CD4-positive, CD25-positive, alpha-beta regulatory T cell (primary cell): Measurements from ENCODE around the gene MYCL. TPM values are rescaled to one million over a fixed set of nuclear protein-coding genes. Genes with fewer than 3 reads are reported as not detected.

ENCODE experiments used
- ATAC-seq, 2 donors: fragments of 150-1000 bp; cut with Tn5 transposase; one replicate each; pipeline ENCODE4 v1.10.0; 2021; ENCODE audit warnings: low read depth in 2 of 2, moderate number of reproducible peaks in 2 of 2, moderate library complexity in 1 of 2
- DNase-seq, 3 donors: peaks; one replicate each; pipeline versions ENCODE4 v3.0.0 to v3.0.0-alpha.2; 2012 to 2022; ENCODE audit warnings: mixed read lengths in 1 of 3
- H3K27ac ChIP-seq: one replicate; pipeline ENCODE4 v1.7.0; 2013; ENCODE audit warnings: mild to moderate bottlenecking, low read length; ENCODE audit not compliant: insufficient read depth, poor library complexity, severe bottlenecking
- H3K27me3 ChIP-seq: one replicate; pipeline ENCODE4 v1.7.0; 2013; ENCODE audit warnings: low read length; ENCODE audit not compliant: control insufficient read depth, insufficient read depth
- H3K36me3 ChIP-seq: one replicate; pipeline ENCODE4 v1.7.0; 2013; ENCODE audit warnings: mild to moderate bottlenecking, low read length, moderate library complexity; ENCODE audit not compliant: control insufficient read depth, insufficient read depth
- H3K4me1 ChIP-seq: 2 replicates; pipeline ENCODE4 v1.7.0; 2013; ENCODE audit warnings: mild to moderate bottlenecking, low read length; ENCODE audit not compliant: insufficient read depth, control insufficient read depth, poor library complexity, severe bottlenecking
- H3K4me3 ChIP-seq: one replicate; pipeline ENCODE4 v1.7.0; 2013; ENCODE audit warnings: low read depth, mild to moderate bottlenecking, low read length, moderate library complexity
- H3K9me3 ChIP-seq, 2 experiments: 1 replicate in 1 of 2; 2 replicates in 1 of 2; pipeline ENCODE4 v1.7.0; 2013; ENCODE audit warnings: low read length in 2 of 2, mild to moderate bottlenecking in 1 of 2, moderate library complexity in 1 of 2; ENCODE audit not compliant: control insufficient read depth in 2 of 2
- H3K27ac Mint-ChIP-seq, 3 donors: one replicate each; pipeline ENCODE4 v1.8.0; 2020 to 2022; ENCODE audit warnings: mild to moderate bottlenecking in 3 of 3, mixed read lengths in 3 of 3, moderate library complexity in 2 of 3
- H3K27me3 Mint-ChIP-seq: one replicate; pipeline ENCODE4 v1.8.0; 2022; ENCODE audit warnings: mild to moderate bottlenecking, mixed read lengths
- H3K36me3 Mint-ChIP-seq: one replicate; pipeline ENCODE4 v1.8.0; 2020; ENCODE audit warnings: mixed read lengths
- H3K4me1 Mint-ChIP-seq, 4 donors: one replicate each; pipeline ENCODE4 v1.8.0; 2020 to 2022; ENCODE audit warnings: mixed read lengths in 4 of 4, mild to moderate bottlenecking in 1 of 4
- H3K4me3 Mint-ChIP-seq, 4 donors: one replicate each; pipeline ENCODE4 v1.8.0; 2020 to 2022; ENCODE audit warnings: mild to moderate bottlenecking in 4 of 4, mixed read lengths in 4 of 4, moderate library complexity in 3 of 4
- H3K9me3 Mint-ChIP-seq, 7 donors: one replicate each; pipeline ENCODE4 v1.8.0; 2020 to 2022; ENCODE audit warnings: mixed read lengths in 7 of 7, mild to moderate bottlenecking in 3 of 7, moderate library complexity in 2 of 7
- polyA plus RNA-seq, 4 donors: library from polyadenylated mRNA; unstranded; fragments of 300-500 nt; fragmentation: Illumina TruSeq; gene quantifications; one replicate each; pipeline ENCODE4 v1.2.3, GENCODE V29; 2021
- total RNA-seq: library from RNA; stranded (reverse); gene quantifications from one replicate; pipeline ENCODE4 v1.2.3, GENCODE V29; 2022

Gene MYCL
- total and polyA plus RNA-seq, 5 donors from 2014 or later = 0.13 TPM; not detected in 4

DNA sequence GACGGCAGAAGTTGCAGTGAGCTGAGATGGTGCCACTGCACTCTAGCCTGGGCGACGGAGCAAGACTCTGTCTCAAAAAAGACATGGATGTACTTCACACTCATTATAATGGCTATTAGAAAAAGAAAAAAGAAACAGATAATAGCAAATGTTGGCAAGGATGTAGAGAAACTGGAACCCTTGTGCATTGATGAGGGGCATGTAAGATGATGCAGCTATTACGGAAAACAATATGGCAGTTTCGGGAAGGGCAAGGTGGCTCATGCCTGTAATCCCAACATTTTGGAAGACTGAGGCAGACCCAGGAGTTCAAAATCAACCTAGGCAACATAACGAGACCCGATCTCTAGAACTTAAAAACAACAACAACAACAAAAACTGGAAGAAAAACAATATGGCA lies 40.7 kb downstream of the MYCL start:
- Histone ChIP-seq H3K27ac (no peak overlapping the region), H3K4me3 (no peak overlapping the region), H3K9me3 (no peaks in the 10 kb centered on the region), H3K27me3 (no peaks in the 10 kb centered on the region), H3K36me3 (peaks cover 6% of the 10 kb centered on the region), H3K4me1 (no peaks in the 10 kb centered on the region)
- Mint-ChIP-seq H3K4me3 (no peak overlapping the region), H3K27ac (no peak overlapping the region), H3K36me3 (peaks cover 20% of the 10 kb centered on the region), H3K9me3 (peaks cover 0 to 1% (median 0%) of the 10 kb centered on the region in 7 donors), H3K4me1 (peaks cover 11 to 29% (median 16%) of the 10 kb centered on the region in 4 donors), H3K27me3 (no peaks in the 10 kb centered on the region)
- DNase-seq (no peak), ATAC-seq (no peak)

GRCh38 chr1:39859859-39860812 lies 41.6 kb downstream of the MYCL start:
- no peaks in the 10 kb centered on the region for H3K27me3 Mint-ChIP-seq

GRCh38 chr1:39858315-39858714 lies 43.4 kb downstream of the MYCL start:
- Mint-ChIP-seq H3K9me3 (peaks cover 0 to 1% (median 0%) of the 10 kb centered on the region in 7 donors), H3K36me3 (peaks cover 23% of the 10 kb centered on the region), H3K27me3 (no peaks in the 10 kb centered on the region), H3K27ac (no peak overlapping the region), H3K4me3 (no peak overlapping the region), H3K4me1 (peaks cover 9 to 19% (median 10%) of the 10 kb centered on the region in 4 donors)
- no peaks in the 10 kb centered on the region for H3K9me3 ChIP-seq
- no peaks in the 10 kb centered on the region for H3K4me1 ChIP-seq
- peaks cover 10% of the 10 kb centered on the region for H3K36me3 ChIP-seq
- no peaks in the 10 kb centered on the region for H3K27me3 ChIP-seq
- no peak overlapping the region for H3K4me3 ChIP-seq
- no peak for DNase-seq
- ATAC-seq = no peak
- no peak overlapping the region for H3K27ac ChIP-seq

More at GRCh38 chr1:39859859-39860812, 41.6 kb downstream of the MYCL start:
- ATAC-seq (no peak), DNase-seq (no peak)
- H3K9me3 ChIP-seq = no peaks in the 10 kb centered on the region
- Mint-ChIP-seq H3K4me3 (no peak overlapping the region), H3K27ac (no peak overlapping the region), H3K36me3 (peaks cover 23% of the 10 kb centered on the region), H3K9me3 (peaks cover 0 to 1% (median 0%) of the 10 kb centered on the region in 7 donors), H3K4me1 (peaks cover 13 to 29% (median 17%) of the 10 kb centered on the region in 4 donors)
- H3K27ac ChIP-seq = no peak overlapping the region
- no peaks in the 10 kb centered on the region for H3K4me1 ChIP-seq
- H3K4me3 ChIP-seq = no peak overlapping the region
- peaks cover 6% of the 10 kb centered on the region for H3K36me3 ChIP-seq
- H3K27me3 ChIP-seq = no peaks in the 10 kb centered on the region

DNA sequence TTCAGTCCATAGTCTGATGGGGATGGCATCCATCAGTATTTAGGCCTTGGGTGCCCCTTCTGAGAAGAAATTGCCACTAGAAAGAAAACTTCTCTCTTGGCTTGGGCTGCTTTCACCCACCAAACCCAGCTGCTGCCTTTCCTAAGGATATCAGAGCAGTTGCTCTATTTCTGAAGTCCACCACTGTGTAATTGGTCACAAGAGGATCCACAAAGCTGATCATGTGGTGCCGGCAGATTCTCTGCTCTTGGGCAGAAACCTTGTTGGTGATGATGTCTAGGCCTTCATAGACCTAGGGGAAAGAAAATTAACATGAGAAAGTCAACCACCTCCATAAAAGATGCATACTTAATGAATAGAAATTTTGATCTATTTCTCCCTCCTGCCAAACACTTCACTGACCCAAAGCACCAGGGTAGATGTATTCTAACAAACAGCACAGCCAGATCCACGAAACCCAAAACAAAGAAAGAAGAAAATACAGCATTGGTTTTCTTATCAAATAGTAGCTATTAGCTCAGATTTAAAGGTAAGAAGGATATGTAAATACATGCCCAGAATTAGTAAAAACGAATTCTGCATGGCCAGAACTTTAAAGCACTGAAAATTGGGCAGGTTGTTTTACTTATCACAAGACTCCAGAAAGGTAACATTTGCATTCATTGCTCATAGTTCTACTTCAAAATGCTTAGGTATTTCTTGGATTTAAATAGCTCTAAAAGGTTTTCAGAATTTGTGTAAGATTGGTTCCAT lies 44.4 kb downstream of the MYCL start:
- H3K4me1 Mint-ChIP-seq = peaks cover 9 to 19% (median 13%) of the 10 kb centered on the region in 4 donors
- Histone ChIP-seq H3K27me3 (no peaks in the 10 kb centered on the region), H3K4me3 (no peak overlapping the region), H3K27ac (no peak overlapping the region), H3K9me3 (no peaks in the 10 kb centered on the region), H3K36me3 (peaks cover 12% of the 10 kb centered on the region), H3K4me1 (no peaks in the 10 kb centered on the region)
- H3K27me3 Mint-ChIP-seq = no peaks in the 10 kb centered on the region
- no peak overlapping the region for H3K27ac Mint-ChIP-seq
- no peak for DNase-seq
- no peak for ATAC-seq
- H3K9me3 Mint-ChIP-seq = peaks cover 0 to 1% (median 0%) of the 10 kb centered on the region in 7 donors
- no peak overlapping the region for H3K4me3 Mint-ChIP-seq
- peaks cover 29% of the 10 kb centered on the region for H3K36me3 Mint-ChIP-seq

DNA sequence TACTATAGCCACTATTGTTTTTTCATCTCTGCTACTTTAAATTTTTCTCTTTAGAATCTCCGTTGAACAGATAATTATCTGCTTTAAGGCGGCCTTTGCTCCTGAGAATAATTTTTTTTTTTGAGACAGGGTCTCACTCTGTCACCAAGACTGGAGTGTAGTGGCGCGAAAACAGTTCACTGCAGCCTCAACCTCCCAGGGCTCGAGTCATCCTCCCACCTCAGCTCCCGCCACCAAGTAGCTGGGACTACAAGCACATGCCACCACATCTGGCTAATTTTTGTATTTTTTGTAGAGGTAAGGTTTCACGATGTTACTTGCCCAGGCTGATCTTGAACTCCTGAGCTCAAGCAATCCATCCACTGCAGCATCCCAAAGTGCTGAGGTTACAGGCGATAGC lies 47.0 kb downstream of the MYCL start:
- Histone ChIP-seq H3K36me3 (peaks cover 15% of the 10 kb centered on the region), H3K4me3 (no peak overlapping the region), H3K27ac (no peak overlapping the region), H3K4me1 (no peaks in the 10 kb centered on the region), H3K9me3 (no peaks in the 10 kb centered on the region), H3K27me3 (no peaks in the 10 kb centered on the region)
- DNase-seq (no peak), ATAC-seq (no peak)
- Mint-ChIP-seq H3K27me3 (no peaks in the 10 kb centered on the region), H3K4me3 (no peak overlapping the region), H3K9me3 (no peaks in the 10 kb centered on the region), H3K36me3 (peaks cover 21% of the 10 kb centered on the region), H3K27ac (peak overlapping the region in 2 of 3 donors; percentile 26 to 60), H3K4me1 (peaks cover 8 to 22% (median 12%) of the 10 kb centered on the region in 4 donors)

GRCh38 chr1:39854314-39854713 lies 47.4 kb downstream of the MYCL start:
- Histone ChIP-seq H3K9me3 (no peaks in the 10 kb centered on the region), H3K27ac (no peak overlapping the region), H3K4me1 (no peaks in the 10 kb centered on the region), H3K4me3 (no peak overlapping the region), H3K27me3 (no peaks in the 10 kb centered on the region), H3K36me3 (peaks cover 15% of the 10 kb centered on the region)
- no peak for DNase-seq
- no peak for ATAC-seq
- Mint-ChIP-seq H3K9me3 (no peaks in the 10 kb centered on the region), H3K4me1 (peaks cover 8 to 22% (median 11%) of the 10 kb centered on the region in 4 donors), H3K36me3 (peaks cover 21% of the 10 kb centered on the region), H3K27me3 (no peaks in the 10 kb centered on the region), H3K4me3 (no peak overlapping the region), H3K27ac (peak overlapping the region in 1 of 3 donors; percentile 60)

GRCh38 chr1:39852876-39853275 lies 48.8 kb downstream of the MYCL start:
- no peak for DNase-seq
- Histone ChIP-seq H3K27ac (no peak overlapping the region), H3K9me3 (no peaks in the 10 kb centered on the region), H3K4me3 (no peak overlapping the region), H3K27me3 (no peaks in the 10 kb centered on the region), H3K36me3 (peaks cover 18% of the 10 kb centered on the region), H3K4me1 (no peaks in the 10 kb centered on the region)
- no peak overlapping the region for H3K27ac Mint-ChIP-seq
- H3K4me3 Mint-ChIP-seq = no peak overlapping the region
- H3K9me3 Mint-ChIP-seq = no peaks in the 10 kb centered on the region
- ATAC-seq = no peak
- H3K36me3 Mint-ChIP-seq = peaks cover 23% of the 10 kb centered on the region
- H3K4me1 Mint-ChIP-seq = peaks cover 8 to 17% (median 11%) of the 10 kb centered on the region in 4 donors
- H3K27me3 Mint-ChIP-seq = no peaks in the 10 kb centered on the region
